SK-N-SH (cell line): ENCODE results near the gene MEIS1.

Source experiments
- EP300 ChIP-seq, 2 experiments: IDR thresholded peaks; 2 replicates each; pipeline versions ENCODE4 v1.4.0 to v1.6.1; 2012; ENCODE audit warnings: borderline replicate concordance in 1 of 2, low read depth in 1 of 2, low read length in 1 of 2
- EZH2phosphoT487 ChIP-seq: fragments of 200-600 bp; sonication (generic); IDR thresholded peaks from 2 replicates; pipeline ENCODE4 v1.6.1; 2017; ENCODE audit warnings: low read depth, mixed run types, mild to moderate bottlenecking, antibody characterized with exemption, moderate library complexity, borderline replicate concordance
- GABPA ChIP-seq: IDR thresholded peaks from 2 replicates; pipeline ENCODE4 v1.4.0; 2012; ENCODE audit warnings: low read depth, mild to moderate bottlenecking
- JUND ChIP-seq: IDR thresholded peaks from 2 replicates; pipeline ENCODE4 v1.4.0; 2012
- MXI1 ChIP-seq: IDR thresholded peaks from 2 replicates; pipeline ENCODE4 v1.6.1; 2012; ENCODE audit warnings: mild to moderate bottlenecking, low read depth, low read length, improper control_type of control experiment
- POLR2AphosphoS5 ChIP-seq: IDR thresholded peaks from 2 replicates; pipeline ENCODE4 v1.6.1; 2012; ENCODE audit warnings: low read depth, low read length
- RAD21 ChIP-seq: IDR thresholded peaks from 2 replicates; pipeline ENCODE4 v1.6.1; 2012; ENCODE audit warnings: mild to moderate bottlenecking, low read length
- RCOR1 ChIP-seq: fragments of 150-350 bp; IDR thresholded peaks from 2 replicates; pipeline ENCODE4 v1.6.1; 2017; ENCODE audit warnings: antibody characterized with exemption, low read length
- SIN3A ChIP-seq: IDR thresholded peaks from 2 replicates; pipeline ENCODE4 v1.6.1; 2012; ENCODE audit warnings: low read depth, mild to moderate bottlenecking, low read length, moderate library complexity, borderline replicate concordance
- YY1 ChIP-seq: IDR thresholded peaks from 2 replicates; pipeline ENCODE4 v1.4.0; 2012; ENCODE audit warnings: low read depth, mild to moderate bottlenecking
- TF ChIP-seq, protein P1 (sequence below): fragments of 200-600 bp; sonication (generic); IDR thresholded peaks from 2 replicates; pipeline ENCODE4 v1.6.1; 2017; ENCODE audit warnings: antibody characterized with exemption, mild to moderate bottlenecking, moderate library complexity
- TF ChIP-seq, protein P2 (sequence below): IDR thresholded peaks from 2 replicates; pipeline ENCODE4 v1.4.0; 2012; ENCODE audit warnings: low read depth
- TF ChIP-seq, protein P3 (sequence below): IDR thresholded peaks from 2 replicates; pipeline ENCODE4 v1.6.1; 2012; ENCODE audit warnings: mild to moderate bottlenecking, low read depth, low read length, moderate library complexity
- TF ChIP-seq, protein P4 (sequence below): fragments of 150-350 bp; IDR thresholded peaks from 2 replicates; pipeline ENCODE4 v1.6.1; 2017; ENCODE audit warnings: antibody characterized with exemption, low read length, low read depth, borderline replicate concordance

DNA sequence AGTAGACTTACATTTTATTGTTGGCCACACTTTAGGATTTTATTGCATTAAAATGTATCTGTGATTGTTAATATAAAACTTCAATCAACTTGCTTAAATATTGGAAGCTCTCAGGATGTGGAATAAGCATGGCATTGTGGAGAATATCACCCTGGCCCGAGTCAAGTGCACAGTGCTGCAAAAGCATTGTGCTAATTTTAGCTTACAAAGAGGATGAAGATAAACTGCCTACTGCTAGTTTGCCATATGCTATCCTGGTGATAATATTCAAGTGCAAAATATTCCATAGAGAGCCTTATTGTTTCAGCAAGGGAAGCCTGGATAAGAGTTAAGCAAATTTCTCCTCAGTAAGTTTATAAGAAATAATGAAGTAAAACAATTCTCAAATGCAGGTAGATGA lies 54.5 kb downstream of the MEIS1 start:
- no peak for TF ChIP-seq GABPA
- TF ChIP-seq, protein P1, sequence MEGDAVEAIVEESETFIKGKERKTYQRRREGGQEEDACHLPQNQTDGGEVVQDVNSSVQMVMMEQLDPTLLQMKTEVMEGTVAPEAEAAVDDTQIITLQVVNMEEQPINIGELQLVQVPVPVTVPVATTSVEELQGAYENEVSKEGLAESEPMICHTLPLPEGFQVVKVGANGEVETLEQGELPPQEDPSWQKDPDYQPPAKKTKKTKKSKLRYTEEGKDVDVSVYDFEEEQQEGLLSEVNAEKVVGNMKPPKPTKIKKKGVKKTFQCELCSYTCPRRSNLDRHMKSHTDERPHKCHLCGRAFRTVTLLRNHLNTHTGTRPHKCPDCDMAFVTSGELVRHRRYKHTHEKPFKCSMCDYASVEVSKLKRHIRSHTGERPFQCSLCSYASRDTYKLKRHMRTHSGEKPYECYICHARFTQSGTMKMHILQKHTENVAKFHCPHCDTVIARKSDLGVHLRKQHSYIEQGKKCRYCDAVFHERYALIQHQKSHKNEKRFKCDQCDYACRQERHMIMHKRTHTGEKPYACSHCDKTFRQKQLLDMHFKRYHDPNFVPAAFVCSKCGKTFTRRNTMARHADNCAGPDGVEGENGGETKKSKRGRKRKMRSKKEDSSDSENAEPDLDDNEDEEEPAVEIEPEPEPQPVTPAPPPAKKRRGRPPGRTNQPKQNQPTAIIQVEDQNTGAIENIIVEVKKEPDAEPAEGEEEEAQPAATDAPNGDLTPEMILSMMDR = no peak
- TF ChIP-seq YY1 = no peak
- TF ChIP-seq RAD21 = no peak
- TF ChIP-seq MXI1 = no peak
- no peak for TF ChIP-seq EP300 (IDR thresholded peaks at IDR 0.05; ENCODE audit: borderline replicate concordance in 1 of 2, low read depth in 1 of 2, low read length in 1 of 2)
- no peak for TF ChIP-seq JUND
- no peak for TF ChIP-seq RCOR1
- TF ChIP-seq, protein P2, sequence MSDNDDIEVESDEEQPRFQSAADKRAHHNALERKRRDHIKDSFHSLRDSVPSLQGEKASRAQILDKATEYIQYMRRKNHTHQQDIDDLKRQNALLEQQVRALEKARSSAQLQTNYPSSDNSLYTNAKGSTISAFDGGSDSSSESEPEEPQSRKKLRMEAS = no peak
- TF ChIP-seq, protein P3, sequence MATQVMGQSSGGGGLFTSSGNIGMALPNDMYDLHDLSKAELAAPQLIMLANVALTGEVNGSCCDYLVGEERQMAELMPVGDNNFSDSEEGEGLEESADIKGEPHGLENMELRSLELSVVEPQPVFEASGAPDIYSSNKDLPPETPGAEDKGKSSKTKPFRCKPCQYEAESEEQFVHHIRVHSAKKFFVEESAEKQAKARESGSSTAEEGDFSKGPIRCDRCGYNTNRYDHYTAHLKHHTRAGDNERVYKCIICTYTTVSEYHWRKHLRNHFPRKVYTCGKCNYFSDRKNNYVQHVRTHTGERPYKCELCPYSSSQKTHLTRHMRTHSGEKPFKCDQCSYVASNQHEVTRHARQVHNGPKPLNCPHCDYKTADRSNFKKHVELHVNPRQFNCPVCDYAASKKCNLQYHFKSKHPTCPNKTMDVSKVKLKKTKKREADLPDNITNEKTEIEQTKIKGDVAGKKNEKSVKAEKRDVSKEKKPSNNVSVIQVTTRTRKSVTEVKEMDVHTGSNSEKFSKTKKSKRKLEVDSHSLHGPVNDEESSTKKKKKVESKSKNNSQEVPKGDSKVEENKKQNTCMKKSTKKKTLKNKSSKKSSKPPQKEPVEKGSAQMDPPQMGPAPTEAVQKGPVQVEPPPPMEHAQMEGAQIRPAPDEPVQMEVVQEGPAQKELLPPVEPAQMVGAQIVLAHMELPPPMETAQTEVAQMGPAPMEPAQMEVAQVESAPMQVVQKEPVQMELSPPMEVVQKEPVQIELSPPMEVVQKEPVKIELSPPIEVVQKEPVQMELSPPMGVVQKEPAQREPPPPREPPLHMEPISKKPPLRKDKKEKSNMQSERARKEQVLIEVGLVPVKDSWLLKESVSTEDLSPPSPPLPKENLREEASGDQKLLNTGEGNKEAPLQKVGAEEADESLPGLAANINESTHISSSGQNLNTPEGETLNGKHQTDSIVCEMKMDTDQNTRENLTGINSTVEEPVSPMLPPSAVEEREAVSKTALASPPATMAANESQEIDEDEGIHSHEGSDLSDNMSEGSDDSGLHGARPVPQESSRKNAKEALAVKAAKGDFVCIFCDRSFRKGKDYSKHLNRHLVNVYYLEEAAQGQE = no peak
- no peak for TF ChIP-seq POLR2AphosphoS5
- TF ChIP-seq EZH2phosphoT487 = no peak
- TF ChIP-seq SIN3A = no peak
- TF ChIP-seq, protein P4, sequence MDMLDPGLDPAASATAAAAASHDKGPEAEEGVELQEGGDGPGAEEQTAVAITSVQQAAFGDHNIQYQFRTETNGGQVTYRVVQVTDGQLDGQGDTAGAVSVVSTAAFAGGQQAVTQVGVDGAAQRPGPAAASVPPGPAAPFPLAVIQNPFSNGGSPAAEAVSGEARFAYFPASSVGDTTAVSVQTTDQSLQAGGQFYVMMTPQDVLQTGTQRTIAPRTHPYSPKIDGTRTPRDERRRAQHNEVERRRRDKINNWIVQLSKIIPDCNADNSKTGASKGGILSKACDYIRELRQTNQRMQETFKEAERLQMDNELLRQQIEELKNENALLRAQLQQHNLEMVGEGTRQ = no peak
